ENCODE measurements around the gene ATP2B2.

ATP2B2 gene

DNA sequence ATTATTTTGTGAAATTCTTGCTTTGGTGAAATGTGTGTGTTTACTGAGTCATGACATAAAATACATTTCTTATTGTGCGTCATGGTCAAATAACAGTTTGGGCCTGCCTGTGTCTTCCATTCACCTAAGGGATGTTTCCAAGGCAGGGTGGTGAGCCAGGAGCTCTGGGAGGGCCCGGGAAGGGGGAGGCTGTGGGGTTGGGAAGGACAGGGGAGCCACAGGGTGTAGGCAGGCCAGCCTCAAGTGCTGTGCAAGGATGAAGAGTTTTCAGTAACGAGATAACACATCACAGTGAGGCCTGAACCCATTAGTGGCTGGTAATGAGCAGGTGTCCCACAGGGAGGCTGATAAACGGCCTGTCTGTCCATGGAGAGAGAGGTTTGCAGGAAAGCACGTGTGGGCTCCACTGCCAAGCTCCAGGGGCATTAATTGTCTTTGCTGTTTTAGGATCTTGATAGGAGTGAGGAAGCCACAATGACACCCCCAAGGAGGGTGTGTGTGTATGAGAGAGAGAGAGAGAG lies 148.9 kb downstream of the ATP2B2 start:
- no peak for DNase-seq

DNA sequence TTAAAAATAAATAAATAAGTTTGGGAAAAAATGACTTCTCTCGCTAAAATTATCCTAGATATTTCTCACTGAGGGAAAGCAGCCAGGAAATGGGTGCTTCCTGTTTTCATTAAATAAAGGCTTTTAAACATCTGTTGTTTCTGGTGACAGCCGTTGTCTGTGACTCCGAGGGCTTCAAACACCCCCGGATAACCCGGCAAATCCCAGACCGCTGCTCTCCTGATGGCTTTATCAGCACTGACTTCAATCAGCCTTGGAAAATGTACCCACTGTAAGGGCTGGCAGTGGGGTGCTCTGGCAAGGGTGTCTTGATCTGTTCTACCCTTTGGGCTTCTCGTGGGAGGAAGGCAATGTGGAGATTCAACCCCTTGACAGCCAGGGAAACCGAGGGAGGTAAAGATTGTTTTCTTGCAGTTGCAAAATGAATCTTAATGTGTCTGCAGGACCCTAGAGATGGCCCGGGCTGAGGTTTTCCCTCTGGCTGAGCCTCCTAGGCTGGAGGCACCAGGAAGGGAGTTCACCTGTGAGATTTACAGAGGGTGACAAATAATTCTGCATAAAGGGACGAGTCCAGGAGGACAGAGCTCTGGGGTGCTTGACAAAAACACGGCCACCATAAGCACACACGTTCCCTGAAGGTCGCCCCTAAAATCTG lies 150.9 kb downstream of the ATP2B2 start:
- no peak for DNase-seq

DNA sequence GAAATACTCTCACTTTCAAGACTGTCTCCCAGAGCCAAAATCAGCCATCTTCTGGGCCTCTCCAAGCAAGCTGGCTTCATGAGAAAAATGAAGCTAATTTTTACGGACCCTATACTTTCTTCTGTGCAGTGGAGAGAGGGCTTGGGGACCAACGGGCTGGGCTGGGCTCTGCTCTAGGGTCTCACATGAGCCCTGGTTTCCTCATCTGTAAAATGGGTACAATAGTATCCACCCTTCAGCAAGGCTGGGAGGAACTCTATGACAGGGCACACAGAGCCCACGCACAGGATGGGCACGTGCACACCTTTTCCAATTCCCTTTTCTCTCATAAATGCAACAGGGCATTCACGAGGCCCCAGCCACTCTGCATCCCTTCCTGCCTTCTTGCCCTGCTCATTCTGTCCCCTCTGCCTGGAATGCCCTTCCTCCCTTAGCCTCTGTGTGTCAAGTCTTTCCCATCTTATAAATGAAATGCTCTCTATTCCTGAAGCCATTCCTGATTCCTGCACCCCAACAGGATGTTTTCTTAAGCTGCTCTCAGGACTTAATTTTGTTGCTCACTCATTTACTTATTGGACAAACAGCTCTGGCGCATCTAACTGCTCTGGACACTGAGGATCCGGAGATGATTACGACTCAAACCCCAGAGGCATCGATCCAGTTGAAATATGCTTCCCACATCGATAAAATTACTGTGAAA lies 151.6 kb downstream of the ATP2B2 start:
- DNase-seq, result no peak

DNA sequence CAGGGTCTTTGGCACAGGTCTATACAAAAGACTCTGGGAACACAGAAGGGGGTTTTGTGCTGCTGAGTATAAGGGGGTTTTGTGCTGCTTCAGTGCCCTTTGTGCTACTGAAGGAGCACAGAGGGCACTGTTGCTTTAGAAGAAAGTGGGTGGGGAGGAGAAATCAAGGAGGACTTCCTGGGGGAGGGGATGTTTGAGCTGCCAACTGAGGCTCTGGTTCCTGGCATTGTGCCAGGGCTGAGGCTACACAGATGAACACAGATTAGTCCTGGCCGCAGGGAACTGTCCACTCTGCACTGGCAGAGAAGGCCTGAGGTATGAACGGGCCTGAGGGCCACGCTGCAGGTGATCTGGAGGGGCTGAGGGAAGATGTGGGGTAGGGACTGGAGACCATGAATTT lies 152.2 kb downstream of the ATP2B2 start:
- no peak for DNase-seq

DNA sequence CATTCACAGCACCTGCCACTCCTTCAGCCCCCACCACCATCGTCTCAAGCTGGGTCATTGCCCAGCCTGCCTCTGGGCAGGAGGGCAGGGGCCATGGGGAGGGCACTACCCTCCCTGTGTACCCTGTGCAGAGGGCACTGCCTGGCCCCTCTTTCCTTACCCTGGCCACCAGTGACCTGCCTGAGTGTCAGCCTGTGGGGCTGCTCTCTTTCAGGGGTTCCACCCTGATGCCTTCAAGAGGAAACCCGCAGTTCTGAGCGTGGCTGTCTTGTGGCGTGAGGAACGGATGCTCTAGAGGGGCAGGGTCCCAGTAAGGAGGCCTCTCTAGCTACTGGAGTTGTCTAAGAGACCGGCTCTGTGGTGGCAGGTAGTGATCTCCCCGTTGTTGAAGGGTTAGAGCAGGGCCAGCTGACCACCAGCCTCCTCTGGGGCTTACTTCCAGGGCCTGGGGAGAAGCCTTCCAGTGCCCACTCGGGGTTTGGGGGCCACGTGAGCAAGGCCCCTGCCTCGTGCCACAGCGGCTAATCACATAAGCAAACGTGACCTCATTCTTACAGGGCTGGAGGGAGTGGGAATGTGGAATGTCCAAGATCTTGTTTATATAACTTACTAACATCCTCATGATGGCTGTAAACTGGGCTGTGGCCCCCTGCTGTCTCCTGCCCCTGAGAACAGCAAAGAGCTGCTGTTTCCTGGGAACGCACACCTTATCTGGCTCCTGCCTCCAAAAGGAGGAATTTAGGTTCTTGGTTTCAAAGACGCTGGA lies 153.1 kb downstream of the ATP2B2 start:
- DNase-seq, result no peak

DNA sequence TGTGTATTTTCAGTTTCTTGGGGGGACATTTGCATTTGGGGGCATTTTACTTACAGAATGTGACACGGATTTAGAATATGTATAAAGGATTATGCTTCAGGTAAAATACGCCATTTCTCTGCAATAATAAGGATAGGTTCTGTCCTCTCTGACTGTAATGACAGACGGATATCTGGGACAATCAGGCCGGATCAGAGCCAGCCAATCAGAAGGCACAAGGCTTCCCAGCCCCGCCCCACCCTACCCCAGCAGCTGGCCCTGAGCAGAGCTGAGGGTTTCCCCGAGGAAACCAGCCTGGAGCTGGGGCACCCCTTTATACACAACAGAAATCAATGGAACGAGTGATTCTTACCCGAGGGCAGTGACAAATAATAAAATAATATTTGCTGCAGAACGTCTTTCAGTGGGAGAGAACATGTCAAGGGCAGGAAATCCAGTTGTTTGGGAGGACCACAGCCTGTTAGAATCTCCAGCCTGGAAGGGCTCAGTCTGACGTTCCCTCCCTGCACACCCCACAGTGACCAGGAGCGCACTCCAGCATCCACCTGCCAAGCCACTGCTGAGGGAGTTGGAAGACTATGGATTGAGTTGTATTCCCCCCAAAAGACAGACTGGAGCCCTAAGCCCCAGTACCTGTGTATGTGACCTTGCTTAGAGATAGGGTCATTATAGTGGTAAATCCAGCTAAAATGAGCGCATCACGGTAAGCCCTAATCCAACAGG lies 154.2 kb downstream of the ATP2B2 start:
- DNase-seq, result no peak

DNA sequence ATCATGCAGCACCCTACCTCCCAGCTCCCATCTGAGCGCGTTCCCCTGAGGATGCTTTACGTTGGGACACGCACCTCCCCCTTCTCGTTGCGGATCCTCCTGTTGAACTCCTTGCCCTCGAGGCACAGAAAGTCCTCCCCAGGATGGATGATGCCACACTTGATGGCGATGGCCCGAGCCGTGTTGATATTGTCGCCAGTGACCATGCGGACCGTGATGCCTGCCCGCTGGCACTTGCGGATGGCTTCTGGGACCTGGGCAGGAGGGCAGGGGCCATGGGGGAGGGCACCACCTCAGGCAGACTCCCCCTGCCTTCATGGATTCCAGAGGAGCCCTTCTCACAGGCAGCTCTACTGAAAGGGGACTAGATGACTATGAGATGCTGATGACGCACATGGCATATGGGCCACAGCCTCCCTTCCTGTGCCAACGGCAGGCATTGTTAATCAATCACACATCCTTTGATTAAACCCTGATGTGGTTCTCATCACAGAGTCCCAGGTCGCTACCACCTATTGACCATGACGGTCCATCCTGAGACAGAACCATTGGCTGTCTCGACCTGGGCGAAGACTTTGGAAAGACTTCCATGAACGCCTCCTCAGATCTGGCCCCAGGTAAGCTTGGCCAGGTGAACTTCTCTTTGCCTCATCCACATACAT lies 154.9 kb downstream of the ATP2B2 start:
- no peak for DNase-seq

DNA sequence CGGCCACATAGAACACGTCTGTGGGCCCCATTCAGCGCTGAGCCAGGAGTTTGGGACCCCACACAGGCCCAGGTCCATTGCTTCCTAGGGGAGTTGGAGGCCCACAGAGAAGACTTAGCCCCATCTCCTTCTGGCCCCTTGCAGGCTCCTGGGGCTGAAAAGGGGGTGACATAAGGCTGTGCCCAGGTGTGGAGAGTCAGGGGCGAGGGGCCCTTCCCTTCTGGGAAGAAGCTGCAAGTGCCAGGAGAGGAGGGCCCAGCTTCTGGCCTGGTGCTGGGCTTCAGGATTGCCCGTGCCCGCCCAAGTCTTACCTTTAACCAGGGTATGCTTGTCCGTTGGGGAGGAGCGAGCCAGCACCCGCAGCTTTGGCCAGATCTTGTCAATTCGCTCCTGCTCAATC lies 155.6 kb downstream of the ATP2B2 start:
- DNase-seq, result no peak

DNA sequence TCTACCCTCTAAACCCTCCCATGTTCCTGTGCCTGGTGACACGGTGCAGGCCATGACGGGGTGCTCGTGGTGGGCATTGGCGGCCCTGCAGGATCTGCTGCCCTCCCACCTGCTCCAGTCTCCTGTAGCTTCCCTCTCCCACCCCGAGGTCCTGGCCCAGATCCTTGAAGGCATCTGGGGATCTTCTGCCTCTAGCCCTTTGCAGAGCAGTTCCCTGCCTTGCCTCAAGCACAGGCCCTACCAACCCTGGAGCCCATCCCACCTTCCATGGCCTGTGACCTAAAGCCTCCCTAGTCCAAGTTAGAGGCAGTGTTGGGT lies 157.0 kb downstream of the ATP2B2 start:
- no peak for DNase-seq

DNA sequence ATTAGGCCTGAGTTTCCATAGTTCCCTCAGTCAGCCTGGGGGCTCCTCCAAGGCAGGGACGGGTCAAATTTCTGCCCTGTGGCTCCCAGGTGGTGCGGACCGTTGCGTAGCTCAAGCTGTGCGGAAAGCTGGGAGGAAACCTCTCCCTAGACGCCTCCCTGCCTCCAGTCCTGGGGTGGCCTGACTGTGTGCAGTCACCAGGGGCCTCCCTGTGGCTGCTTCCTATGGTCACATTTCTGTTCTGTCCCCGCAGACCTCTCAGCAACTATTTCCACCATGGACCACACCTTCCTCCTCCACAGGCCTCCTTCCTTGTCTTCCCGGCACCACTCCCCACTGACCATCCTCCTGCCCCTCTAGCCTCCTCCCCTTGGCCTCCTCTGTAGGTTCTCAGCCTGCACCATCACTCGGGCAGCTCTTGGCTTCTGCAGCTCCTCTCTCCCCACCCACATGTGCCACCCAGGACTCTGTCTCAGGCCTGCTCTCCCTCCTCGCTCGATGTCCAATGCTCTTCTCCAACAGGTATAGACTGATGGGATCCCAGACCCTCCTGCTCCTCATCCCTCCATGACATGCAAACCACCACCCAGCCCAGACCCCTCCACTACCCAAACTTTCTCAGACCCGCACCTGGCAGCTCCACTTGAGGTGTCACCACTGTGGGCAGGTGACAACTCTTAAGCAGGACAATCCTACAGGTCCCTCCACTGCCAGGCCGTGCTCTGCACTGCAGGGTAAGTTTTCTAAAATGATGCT lies 157.6 kb downstream of the ATP2B2 start:
- DNase-seq, result no peak

DNA sequence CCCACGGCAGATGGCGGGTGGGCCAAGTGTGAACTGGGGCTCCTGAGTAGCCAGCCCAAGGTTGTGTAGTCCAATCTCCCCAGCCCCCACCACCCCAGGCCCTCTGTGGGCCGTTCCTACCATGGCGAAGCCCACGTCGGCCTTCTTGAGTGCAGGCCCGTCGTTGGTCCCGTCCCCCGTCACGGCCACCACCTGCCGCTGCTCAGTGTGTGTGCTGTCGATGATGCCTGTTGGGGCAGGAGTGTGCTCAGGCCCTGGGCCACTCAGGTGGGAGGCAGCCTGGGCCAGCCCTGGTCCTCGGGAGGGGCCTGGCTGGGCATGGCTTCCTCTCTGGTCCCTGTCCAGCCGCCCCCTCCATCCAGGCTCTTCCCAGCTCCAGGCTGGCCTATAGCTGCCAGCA lies 159.5 kb downstream of the ATP2B2 start:
- no peak for DNase-seq

DNA sequence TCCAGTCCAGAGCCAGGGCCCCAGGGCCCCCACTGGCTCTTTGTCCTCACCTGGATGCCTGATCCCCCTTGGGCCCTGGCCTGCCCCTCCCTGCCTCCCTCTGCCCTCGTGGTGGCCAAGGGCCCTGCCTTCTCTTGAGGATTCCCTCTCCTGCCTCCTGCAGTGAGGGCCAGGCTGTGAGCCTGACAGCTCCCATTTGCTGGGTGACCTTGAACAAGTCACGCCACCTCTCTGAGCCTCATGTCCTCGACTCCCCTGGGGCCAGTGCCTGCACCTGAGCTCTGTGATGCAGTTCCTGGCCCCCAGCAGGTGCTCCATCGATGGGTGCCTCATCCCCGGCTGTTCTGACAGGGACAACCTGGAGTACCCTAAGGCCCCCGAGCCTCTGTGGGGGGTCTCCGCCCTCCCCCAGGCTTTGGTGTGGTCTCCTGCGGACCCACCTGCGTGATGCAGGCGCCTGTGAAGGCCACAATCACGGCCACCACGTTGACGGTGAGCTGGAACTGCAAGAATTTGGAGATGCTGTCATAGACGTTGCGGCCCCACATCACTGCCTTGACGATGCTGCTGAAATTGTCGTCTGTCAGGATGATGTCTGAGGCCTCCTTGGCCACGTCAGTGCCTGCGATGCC lies 160.3 kb downstream of the ATP2B2 start:
- no peak for DNase-seq

DNA sequence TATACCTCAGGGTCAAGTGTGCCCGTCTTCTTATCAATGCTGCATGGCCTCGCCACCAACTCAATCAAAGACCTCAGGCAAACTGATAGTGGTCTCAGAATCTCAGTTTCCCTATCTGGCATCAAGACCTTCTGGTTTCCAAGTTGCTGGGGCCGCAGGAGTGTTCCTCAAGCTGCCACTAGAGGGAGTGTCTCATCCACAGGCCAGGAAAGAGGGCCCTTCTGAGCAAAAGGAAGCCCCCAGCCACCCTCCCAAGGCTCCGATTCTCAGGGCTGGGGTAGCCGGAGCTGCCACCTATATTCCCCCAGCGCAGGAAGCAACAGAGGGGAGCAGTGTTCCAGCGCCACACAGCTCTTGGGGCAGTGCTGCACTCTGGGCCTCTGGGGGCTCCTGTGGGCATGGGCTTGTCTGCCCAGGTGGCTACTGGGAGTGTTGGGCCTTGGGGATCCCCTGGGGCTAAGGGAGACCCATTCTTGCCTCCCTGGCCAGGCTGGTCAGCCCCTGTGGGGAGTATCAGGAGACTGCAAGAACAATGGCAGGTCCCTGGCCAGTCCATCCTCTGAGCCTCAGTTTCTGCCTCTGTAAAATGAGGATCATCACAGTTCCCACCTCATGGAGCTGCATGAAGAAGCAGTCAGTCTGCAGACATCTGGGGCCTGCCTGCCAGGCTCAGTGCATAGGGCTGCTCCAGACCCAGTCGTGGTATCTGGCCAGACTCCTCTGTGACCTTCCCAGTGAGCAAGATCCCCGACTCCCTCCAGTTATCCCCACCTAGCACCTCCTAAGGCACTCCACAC lies 161.0 kb downstream of the ATP2B2 start:
- peak; percentile 42 for DNase-seq

DNA sequence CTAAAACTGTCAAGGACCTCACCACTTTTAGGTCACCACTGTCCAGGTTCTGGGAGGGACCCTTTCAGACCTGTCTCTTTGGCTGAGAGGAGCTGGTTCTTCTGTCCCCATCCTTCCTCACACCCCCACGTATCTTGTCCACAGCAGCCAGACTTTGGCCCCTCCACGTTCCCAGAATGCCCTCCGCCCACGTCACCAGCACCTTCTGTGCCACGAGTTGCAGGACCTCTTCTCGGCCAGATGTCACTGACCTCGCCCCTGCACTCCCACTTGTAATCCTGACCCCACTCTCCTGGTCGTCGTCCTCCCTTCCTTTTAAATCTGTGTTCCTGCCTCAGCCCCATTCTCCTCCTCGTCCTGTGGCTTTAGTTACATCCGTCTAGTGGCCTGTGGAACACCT lies 161.9 kb downstream of the ATP2B2 start:
- no peak for DNase-seq

DNA sequence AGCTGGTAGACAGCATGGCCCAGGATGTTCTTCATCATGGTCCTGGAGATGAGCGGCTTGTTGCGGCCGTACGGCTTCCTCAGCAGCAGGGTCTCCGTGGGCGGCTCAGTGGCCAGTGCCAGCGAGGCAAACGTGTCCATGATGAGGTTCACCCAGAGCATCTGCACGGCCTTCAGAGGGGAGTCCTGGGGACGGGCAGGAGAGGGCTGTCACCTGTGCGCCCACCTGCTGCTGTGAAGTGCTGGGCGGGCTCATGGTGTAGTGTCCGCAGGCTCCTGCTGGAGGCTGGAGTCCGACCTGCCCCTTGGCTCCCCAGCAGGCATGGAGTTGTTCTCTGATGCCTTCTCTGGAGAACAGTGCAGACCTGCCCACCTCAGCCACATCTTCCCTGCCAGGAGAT lies 162.6 kb downstream of the ATP2B2 start:
- no peak for DNase-seq

DNA sequence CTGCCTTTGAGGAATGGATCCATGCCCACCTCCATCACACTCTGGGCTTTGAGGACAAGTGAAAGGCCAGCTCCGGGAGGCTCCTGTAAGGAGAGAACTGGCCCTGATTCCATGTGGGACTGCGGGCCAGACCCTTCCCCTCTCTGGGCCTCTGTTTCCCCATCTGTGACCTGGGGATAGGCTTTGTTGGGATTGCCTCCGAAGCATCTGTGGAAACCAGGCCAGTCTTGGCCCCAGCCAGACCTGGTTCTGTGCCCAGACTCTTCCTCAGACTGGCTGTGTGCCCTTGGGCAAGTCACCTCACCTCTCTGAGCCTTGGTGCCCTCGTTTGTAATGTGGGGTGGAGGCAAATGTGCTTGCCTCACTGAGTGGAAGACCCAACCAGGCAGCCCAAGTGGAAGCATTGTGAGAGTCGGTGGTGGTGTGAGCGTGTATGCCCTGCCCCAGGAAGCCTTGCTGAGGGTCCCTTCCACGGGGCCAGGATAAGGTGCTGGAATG lies 163.4 kb downstream of the ATP2B2 start:
- DNase-seq, result no peak

DNA sequence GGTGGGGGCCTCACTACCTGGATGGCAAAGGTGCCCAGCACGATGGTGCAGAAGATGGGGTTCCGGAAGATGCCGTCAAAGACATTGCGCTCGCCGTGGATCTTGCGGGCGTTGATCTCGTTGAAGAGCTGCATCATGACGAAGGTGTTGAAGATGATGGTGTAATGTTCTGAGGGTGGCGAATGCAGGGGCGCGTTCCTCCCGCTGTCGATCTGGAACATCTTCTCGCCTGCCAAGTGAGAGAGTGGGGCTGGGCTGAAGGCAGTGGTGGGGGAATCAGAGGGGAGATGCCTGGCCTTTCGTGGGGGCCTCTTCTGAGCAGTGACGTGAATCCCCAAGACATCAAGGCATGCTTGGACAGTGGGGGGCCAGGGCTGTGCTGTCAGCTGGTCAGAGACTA lies 164.9 kb downstream of the ATP2B2 start:
- no peak for DNase-seq

DNA sequence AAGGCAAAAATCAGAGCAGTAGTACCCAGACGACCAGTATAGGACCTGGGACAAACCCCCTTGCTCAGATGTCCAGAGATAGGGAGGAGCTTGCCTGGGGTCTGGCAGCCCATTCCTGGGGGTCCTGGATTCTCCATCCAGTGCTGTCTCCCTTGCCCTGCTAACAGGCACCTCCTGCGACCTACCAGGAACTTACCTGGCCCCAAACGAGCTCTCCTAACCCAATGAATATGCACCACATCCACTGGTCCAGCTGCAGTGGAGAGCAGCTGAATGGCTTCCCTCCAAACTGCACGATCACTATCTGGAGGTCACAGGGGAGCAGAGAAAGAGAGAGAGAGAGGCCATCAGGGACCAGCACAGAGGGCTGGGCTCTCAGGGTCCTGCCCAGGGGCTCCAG lies 165.3 kb downstream of the ATP2B2 start:
- DNase-seq, result no peak

DNA sequence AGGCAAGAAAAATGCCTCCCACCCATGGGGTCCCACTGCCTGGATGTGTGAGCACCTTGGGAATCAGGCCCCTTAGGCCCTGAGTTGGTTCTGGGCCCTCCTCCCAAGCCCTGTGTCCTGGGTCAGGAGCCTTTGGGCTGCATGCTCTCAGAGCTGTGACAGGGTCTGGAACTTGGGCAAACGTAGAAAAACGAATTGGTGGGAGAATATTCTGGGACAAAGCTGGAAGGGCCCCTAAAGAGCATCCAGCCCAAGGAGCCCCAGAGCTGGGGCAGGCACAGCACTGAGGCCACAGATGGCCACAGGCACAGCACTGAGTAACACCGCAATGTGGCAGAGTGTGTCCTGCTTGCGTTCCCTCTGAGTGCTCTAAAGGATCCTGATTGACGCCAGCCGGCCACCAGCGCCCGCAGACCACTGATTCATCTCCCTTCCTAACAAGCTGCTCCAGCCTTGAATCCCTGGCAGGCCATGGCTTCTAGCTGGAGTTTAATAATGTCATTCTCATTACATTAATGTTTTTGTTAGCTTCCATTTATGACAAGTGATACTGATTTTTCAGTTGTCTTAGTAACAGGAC lies 165.9 kb downstream of the ATP2B2 start:
- no peak for DNase-seq
